ENCODE data around the gene CDHR3. TPM values are rescaled to one million over a fixed set of nuclear protein-coding genes. Genes with fewer than 3 reads are reported as not detected.

CDHR3 gene
- polyA plus RNA-seq, 1 experiment = 1.9 TPM

GRCh38 chr7:106015381-106016218, 52.5 kb downstream of the CDHR3 start:
- TF ChIP-seq, protein P1, sequence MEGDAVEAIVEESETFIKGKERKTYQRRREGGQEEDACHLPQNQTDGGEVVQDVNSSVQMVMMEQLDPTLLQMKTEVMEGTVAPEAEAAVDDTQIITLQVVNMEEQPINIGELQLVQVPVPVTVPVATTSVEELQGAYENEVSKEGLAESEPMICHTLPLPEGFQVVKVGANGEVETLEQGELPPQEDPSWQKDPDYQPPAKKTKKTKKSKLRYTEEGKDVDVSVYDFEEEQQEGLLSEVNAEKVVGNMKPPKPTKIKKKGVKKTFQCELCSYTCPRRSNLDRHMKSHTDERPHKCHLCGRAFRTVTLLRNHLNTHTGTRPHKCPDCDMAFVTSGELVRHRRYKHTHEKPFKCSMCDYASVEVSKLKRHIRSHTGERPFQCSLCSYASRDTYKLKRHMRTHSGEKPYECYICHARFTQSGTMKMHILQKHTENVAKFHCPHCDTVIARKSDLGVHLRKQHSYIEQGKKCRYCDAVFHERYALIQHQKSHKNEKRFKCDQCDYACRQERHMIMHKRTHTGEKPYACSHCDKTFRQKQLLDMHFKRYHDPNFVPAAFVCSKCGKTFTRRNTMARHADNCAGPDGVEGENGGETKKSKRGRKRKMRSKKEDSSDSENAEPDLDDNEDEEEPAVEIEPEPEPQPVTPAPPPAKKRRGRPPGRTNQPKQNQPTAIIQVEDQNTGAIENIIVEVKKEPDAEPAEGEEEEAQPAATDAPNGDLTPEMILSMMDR (IDR thresholded peaks at IDR 0.05; ENCODE audit: low read depth, low read length) = no peak
- POLR2A ChIA-PET = no interaction called here
- no peak for DNase-seq (ENCODE audit: low read depth, low spot score)
- H3K9me3 ChIP-seq (ENCODE audit: control insufficient read depth, insufficient read depth, low read length) = no peaks in the 10 kb centered on the region
- CTCF ChIA-PET = interaction anchor here (0.7 to 2.2 kb wide), 4 partner anchors 10 to 255 kb away, joined by 3 to 8 read pairs (median 3); no protein-coding TSS in a partner anchor
- no peaks in the 10 kb centered on the region for H3K27me3 ChIP-seq (ENCODE audit: control insufficient read depth, insufficient read depth, low read length)
- no peak overlapping the region for H3K4me3 ChIP-seq (ENCODE audit: low read depth, low read length)
- no peak overlapping the region for H3K27ac ChIP-seq (ENCODE audit: low read depth, low read length)

GRCh38 chr7:106016331-106016730, 53.3 kb downstream of the CDHR3 start:
- H3K9me3 ChIP-seq (ENCODE audit: control insufficient read depth, insufficient read depth, low read length) = no peaks in the 10 kb centered on the region
- CTCF ChIA-PET = interaction anchor here (2.2 kb wide), 1 partner anchor 26 kb away, joined by 8 read pairs; no protein-coding TSS in a partner anchor
- H3K27me3 ChIP-seq (ENCODE audit: control insufficient read depth, insufficient read depth, low read length) = no peaks in the 10 kb centered on the region
- H3K4me3 ChIP-seq (ENCODE audit: low read depth, low read length) = no peak overlapping the region
- H3K27ac ChIP-seq (ENCODE audit: low read depth, low read length) = no peak overlapping the region
- TF ChIP-seq, protein P1 (IDR thresholded peaks at IDR 0.05; ENCODE audit: low read depth, low read length) = no peak
- DNase-seq (ENCODE audit: low read depth, low spot score) = no peak
- POLR2A ChIA-PET = no interaction called here

- POLR2A ChIA-PET = interaction anchor here (0.6 kb wide), 1 partner anchor 242 kb away, joined by 7 read pairs; no protein-coding TSS in a partner anchor
- TF ChIP-seq, protein P1 (IDR thresholded peaks at IDR 0.05; ENCODE audit: low read depth, low read length) = no peak
- DNase-seq (ENCODE audit: low read depth, low spot score) = no peak
- Histone ChIP-seq H3K4me3 (ENCODE audit: low read depth, low read length) (no peak overlapping the region), H3K9me3 (ENCODE audit: control insufficient read depth, insufficient read depth, low read length) (no peaks in the 10 kb centered on the region), H3K27ac (ENCODE audit: low read depth, low read length) (no peak overlapping the region), H3K27me3 (ENCODE audit: control insufficient read depth, insufficient read depth, low read length) (no peaks in the 10 kb centered on the region)
- CTCF ChIA-PET = no interaction called here
Observed at GRCh38 chr7:106017657-106018056, 54.6 kb downstream of the CDHR3 start.

DNA sequence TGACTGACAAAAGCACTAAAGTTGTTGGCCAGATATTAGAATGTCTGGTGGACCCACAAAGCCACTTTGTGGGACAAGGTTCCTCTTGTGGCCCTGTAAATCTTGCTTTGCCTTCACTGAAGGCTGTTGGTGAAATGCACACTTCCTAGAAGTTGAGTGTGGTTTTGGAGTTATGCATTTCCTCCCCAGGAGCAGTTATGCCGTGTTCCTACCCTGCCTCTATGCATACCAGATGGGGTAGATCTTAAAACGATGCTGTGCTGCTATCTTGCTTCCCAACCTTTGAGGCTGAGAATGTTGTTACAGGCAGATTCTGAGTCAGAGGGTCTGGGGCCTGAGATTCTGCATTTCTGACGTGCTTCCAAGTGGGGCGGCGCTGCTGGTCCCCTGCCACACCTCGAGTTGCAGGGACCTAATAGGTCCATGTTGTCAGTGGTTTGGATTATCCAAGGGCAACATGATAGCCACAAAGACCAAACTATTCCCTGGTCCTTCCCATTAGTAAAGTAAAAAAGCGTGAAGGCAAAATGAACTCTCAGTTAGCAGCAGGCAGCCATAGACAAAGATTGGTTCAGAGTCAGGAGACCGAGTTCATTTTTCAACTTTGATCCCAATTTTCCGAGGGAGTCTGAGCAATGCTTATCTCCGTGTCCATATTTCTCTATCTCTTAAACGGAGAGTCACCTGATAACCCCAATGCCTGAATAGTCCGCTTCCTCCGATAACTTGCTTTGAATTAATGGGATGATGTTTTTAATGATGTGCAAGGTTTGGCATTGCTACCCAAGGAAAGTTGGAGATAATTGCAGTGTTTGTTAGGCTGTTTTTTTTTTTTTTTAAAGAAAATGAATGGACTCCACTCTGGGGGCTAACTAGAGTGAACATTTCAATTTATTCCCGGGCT, 55.8 kb downstream of the CDHR3 start:
- POLR2A ChIA-PET = no interaction called here
- CTCF ChIA-PET = interaction anchor here (2.0 kb wide), 1 partner anchor 10 kb away, joined by 8 read pairs; no protein-coding TSS in a partner anchor
- no peak overlapping the region for H3K4me3 ChIP-seq (ENCODE audit: low read depth, low read length)
- H3K27me3 ChIP-seq (ENCODE audit: control insufficient read depth, insufficient read depth, low read length) = no peaks in the 10 kb centered on the region
- no peak overlapping the region for H3K27ac ChIP-seq (ENCODE audit: low read depth, low read length)
- DNase-seq (ENCODE audit: low read depth, low spot score) = no peak
- TF ChIP-seq, protein P1 (IDR thresholded peaks at IDR 0.05; ENCODE audit: low read depth, low read length) = no peak
- H3K9me3 ChIP-seq (ENCODE audit: control insufficient read depth, insufficient read depth, low read length) = no peaks in the 10 kb centered on the region

Measured in AG04450 (cell line).